Fibroblast of pulmonary artery (primary cell): ENCODE measurements around the gene CDH3.

ENCODE experiments used
- DNase-seq: peaks from one replicate; pipeline ENCODE4 v3.0.0-alpha.2; 2010; ENCODE audit warnings: low read depth
- H3K4me3 ChIP-seq: replicated peaks from 2 replicates; pipeline ENCODE4 v1.5.1; 2011; ENCODE audit warnings: low read depth, mild to moderate bottlenecking, control low read depth, low read length, moderate library complexity
- TF ChIP-seq, protein P1 (sequence below): IDR thresholded peaks from 2 replicates; pipeline ENCODE4 v1.5.1; 2011; ENCODE audit warnings: mild to moderate bottlenecking, control low read depth, low read length, inconsistent platforms; ENCODE audit errors: missing control alignments

Gene CDH3

DNA sequence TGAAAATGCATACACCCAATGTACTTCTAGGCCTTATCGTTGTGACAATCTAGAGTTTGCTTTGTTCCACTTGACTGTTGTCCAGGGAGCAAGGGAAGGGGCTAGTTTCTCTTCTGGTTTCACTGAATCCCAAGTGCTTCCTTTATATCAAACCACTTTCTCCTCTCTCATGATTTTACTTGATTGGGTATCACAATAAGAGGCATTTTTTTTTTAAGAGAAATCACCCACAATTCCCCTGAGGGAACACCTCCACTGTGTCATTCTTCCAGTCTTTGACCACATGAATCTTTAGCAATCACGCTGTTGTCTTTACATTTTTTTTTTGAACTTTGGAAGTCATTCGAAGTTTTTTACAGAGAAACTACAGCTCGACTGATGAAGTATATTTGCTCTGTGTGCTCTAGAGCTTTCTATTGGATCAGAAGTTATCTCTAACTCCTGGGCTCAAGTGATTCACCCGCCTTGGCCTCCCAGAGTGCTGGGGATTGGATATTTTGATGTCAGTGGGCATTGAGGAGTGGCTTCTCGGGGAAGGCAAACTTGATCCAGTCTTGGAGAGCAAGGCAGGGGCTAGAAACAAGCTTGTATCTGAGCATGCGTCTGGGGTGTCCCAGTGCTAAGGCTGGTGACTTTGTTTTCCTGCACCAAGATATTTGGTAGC lies 95.0 kb downstream of the CDH3 start:
- TF ChIP-seq, protein P1, sequence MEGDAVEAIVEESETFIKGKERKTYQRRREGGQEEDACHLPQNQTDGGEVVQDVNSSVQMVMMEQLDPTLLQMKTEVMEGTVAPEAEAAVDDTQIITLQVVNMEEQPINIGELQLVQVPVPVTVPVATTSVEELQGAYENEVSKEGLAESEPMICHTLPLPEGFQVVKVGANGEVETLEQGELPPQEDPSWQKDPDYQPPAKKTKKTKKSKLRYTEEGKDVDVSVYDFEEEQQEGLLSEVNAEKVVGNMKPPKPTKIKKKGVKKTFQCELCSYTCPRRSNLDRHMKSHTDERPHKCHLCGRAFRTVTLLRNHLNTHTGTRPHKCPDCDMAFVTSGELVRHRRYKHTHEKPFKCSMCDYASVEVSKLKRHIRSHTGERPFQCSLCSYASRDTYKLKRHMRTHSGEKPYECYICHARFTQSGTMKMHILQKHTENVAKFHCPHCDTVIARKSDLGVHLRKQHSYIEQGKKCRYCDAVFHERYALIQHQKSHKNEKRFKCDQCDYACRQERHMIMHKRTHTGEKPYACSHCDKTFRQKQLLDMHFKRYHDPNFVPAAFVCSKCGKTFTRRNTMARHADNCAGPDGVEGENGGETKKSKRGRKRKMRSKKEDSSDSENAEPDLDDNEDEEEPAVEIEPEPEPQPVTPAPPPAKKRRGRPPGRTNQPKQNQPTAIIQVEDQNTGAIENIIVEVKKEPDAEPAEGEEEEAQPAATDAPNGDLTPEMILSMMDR: no peak
- H3K4me3 ChIP-seq: no peak overlapping the region

GRCh38 chr16:68740628-68741346 lies 95.7 kb downstream of the CDH3 start:
- no peak overlapping the region for H3K4me3 ChIP-seq
- TF ChIP-seq, protein P1: no peak
- DNase-seq: no peak

More for the DNA sequence above, 95.0 kb downstream of the CDH3 start:
- no peak for DNase-seq

GRCh38 chr16:68743664-68744063 lies 98.6 kb downstream of the CDH3 start:
- H3K4me3 ChIP-seq: no peak overlapping the region
- TF ChIP-seq, protein P1: no peak
- no peak for DNase-seq

DNA sequence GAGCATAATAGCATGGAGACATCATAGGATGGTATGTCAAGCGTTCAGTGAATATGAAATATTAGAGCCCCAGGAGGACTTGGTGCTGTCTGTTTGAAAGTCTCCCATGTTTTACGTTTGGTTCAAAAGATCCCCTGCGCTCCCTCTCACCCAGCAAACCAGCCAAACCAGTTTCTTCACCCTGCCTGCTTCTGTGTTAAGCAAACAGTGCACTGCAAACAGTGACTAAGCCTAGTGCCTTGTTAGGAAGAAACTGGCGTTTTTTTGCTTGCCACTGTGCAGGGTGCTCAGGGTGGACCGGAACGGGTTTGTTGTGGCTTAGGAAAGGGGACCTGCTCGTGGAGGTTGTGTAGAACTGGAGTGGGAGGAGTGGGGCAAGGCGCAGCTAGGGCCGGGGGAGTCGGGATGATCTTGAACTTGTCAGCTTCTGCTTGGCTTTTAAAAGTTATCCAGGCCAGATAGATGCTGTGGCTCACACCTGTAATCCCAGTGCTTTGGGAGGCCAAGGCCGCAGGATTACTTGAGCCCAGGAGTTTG lies 99.7 kb downstream of the CDH3 start:
- no peak for DNase-seq
- H3K4me3 ChIP-seq: no peak overlapping the region
- TF ChIP-seq, protein P1: no peak

- DNase-seq: no peak
- TF ChIP-seq, protein P1: no peak
- no peak overlapping the region for H3K4me3 ChIP-seq
Observed at GRCh38 chr16:68746951-68747350, 101.8 kb downstream of the CDH3 start.

GRCh38 chr16:68749432-68749831 lies 104.3 kb downstream of the CDH3 start:
- TF ChIP-seq, protein P1: no peak
- no peak overlapping the region for H3K4me3 ChIP-seq
- no peak for DNase-seq
